WI38 (cell line): ENCODE measurements around the gene TMEM208.

Source experiments
- H3K4me3 ChIP-seq: 2 replicates; pipeline ENCODE4 v1.5.1; 2011; ENCODE audit warnings: low read depth, mild to moderate bottlenecking, control low read depth, low read length
- TF ChIP-seq, protein P1 (sequence below): IDR thresholded peaks from 2 replicates; pipeline ENCODE4 v1.5.1; 2012; ENCODE audit warnings: low read depth, mild to moderate bottlenecking, control low read depth, low read length

Gene TMEM208

DNA sequence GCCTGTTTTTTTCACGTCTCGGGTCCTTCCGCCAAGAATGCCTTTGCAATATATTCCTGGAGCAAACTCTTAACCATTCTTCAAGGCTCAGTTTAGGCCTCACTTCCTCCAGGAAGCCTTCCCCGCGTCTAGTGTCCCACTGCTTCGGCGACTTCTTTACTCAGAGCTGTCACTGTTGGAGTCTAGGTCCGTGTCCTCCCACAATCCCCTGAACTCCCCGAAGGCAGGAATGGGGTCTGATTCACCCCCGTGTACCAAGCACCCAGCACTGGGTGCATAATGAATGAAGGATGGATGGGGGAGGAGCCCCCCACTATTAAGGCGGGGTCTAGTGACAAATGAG, 43.7 kb upstream of the TMEM208 start:
- peak overlapping the region; percentile 78 for H3K4me3 ChIP-seq
- TF ChIP-seq, protein P1, sequence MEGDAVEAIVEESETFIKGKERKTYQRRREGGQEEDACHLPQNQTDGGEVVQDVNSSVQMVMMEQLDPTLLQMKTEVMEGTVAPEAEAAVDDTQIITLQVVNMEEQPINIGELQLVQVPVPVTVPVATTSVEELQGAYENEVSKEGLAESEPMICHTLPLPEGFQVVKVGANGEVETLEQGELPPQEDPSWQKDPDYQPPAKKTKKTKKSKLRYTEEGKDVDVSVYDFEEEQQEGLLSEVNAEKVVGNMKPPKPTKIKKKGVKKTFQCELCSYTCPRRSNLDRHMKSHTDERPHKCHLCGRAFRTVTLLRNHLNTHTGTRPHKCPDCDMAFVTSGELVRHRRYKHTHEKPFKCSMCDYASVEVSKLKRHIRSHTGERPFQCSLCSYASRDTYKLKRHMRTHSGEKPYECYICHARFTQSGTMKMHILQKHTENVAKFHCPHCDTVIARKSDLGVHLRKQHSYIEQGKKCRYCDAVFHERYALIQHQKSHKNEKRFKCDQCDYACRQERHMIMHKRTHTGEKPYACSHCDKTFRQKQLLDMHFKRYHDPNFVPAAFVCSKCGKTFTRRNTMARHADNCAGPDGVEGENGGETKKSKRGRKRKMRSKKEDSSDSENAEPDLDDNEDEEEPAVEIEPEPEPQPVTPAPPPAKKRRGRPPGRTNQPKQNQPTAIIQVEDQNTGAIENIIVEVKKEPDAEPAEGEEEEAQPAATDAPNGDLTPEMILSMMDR, result no peak

DNA sequence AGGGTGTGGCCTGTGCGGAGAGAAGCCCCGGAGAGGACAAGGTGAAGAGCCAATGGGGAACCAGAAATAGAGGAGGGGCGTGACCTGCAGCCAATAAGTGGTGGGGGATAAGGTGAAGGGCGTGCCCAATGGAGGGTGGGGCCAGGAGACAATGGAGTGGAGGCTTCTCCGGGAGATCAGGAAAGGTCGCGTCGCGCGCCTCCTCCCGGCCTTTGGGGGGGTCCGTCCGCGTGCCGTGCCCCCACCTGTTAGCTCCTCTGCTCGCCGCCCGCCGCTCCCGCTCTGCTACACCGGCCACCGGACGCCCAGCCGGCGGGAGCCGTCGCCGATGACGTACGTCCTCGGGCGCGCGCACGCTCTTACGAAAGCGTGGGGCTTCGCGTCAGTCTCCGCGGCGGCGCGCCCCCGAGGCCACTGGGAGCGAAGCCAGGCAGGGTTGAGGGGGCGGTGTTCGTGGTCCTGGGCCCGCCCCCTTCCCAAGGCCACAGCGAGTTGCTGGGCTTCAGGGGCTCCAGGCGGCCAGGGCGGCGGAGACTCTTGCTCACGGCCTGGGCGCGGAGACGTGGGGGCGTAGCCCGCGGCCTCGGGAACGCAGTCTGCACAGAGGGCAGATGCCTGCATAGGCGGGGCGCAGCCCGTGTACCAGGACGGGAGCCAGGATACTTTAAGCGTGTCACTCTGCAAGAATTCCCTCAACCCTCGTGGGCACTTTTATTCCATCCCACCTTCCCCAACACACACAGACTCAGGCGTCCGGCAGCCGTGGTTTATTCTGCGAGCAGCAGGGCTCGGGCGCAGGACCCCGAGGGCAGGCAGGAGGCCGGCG, 43.1 kb upstream of the TMEM208 start, which contains the start of gene MATCAP1:
MATCAP1 (minus strand) TSS at position 337 of the 826 bp plus-strand sequence. CDS start 3,353 bp downstream, outside the sequence.
- TF ChIP-seq, protein P1, result no peak
- H3K4me3 ChIP-seq, result peak within 1 kb of the TSS; percentile 78

DNA sequence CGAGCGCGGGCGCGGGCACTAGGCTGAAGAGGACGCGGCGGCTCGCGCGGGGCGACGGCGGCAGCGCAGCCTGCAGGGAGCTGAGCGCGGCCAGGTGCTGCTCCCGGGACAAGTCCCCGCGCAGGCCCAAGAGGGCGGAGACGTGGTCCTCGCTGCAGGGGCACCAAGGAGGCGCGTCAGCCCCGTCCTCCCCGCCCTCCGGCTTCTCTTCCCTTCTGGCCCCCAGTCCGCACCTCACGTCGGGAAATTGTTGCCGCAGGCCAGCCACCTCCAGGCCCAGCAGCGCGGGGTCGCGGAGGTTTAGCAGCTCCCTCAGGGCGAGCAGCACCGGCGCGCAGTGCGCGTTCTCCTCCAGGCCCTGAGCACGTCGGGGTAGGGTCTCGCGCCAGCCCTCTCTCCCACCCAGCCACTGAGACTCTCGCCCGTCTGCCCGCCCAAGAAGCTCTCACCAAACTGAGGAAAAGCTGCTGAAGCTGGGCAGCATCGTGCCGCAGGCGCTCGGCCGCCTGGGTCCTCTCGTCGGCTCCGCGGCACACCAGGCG, 42.4 kb upstream of the TMEM208 start:
- TF ChIP-seq, protein P1, result no peak
- peak overlapping the region; percentile 78 for H3K4me3 ChIP-seq

DNA sequence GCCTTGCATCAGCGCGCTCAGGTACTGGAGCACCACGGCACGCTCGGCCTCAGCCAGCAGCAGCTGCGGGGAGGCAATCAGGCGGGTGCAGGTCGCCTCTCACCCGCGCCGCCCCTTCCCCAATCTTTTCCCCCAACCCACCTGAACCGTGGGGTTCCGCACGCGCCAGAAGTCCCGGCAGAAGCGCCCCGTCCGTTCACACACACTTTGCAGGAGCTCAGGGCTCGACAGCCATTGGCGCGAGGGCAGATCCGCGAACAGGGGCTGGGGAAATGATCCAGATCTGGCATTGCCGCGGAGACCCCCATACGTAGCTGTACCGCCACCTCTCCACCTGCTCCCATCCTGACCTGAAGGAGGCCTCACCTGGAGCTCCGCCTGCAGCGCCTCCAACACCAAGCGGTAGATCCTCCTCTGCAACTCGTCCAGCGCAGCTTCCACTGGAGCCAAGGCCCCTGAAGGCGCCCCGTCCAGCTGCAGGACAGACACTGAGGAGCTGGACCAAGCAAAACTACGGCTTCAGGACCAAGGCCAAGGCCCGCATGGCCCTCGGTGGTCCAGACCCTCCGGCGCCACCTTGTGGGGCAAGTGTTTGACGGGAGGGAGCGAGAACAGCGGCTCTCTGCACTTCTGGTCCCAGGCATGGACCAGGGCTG, 41.8 kb upstream of the TMEM208 start:
- peak overlapping the region; percentile 16; the same call in 1 of the 2 replicates for H3K4me3 ChIP-seq
- TF ChIP-seq, protein P1, result peak; percentile 67; the same call in 1 of the 2 replicates

DNA sequence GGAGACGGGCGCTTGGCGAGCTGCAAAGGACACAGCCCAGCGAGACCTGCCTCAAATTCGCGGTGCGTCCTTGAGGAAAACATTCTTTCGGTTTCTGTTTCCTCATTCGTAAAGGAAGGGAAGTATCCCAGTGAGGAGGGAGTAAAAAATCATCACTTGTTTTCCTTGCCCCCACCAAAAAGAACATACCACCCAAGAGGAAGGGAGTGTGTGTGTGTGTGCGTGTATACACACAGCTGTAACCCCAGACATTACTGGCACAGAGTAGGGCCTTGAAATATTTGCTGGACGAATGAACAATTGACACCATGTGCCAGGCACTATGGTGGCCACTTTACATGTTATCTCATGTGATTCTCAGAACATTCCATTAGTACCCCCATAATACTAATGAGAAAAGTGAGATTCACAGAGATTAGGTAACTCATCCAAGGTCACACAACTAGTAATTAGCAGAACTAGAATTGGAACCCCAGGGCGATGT, 41.2 kb upstream of the TMEM208 start:
- peak overlapping the region; percentile 16; the same call in 1 of the 2 replicates for H3K4me3 ChIP-seq

DNA sequence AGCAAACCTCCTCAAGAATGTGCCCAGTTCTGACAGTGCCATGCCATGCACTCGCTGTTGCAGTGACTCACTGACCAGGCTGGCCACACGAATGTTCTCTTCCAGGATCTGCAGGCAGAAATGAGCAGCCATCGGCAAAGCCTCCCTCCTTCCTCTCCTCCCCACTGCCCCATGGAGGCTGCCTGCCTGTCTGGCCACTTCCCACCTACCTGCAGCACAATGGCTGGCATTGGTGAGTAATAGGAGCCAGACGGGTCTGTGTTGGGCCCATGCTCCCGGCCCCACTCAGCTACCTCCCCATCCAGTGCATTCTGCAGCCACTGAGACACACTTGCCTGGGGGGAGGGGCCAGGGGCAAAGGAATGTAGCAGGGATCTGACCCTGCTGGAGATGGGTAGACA, 40.4 kb upstream of the TMEM208 start:
- TF ChIP-seq, protein P1, result no peak
- H3K4me3 ChIP-seq, result no peak overlapping the region

More for the DNA sequence above, 41.2 kb upstream of the TMEM208 start:
- TF ChIP-seq, protein P1, result no peak
